NCI-H748 treated with DMSO at 0.1 percent for 48 hours (cell line): ENCODE data around the gene TTLL8.

ENCODE experiments used
- DNase-seq: peaks from one replicate; lab custom pipeline; 2025; lab: John Stamatoyannopoulos, UW

The TTLL8 gene

DNA sequence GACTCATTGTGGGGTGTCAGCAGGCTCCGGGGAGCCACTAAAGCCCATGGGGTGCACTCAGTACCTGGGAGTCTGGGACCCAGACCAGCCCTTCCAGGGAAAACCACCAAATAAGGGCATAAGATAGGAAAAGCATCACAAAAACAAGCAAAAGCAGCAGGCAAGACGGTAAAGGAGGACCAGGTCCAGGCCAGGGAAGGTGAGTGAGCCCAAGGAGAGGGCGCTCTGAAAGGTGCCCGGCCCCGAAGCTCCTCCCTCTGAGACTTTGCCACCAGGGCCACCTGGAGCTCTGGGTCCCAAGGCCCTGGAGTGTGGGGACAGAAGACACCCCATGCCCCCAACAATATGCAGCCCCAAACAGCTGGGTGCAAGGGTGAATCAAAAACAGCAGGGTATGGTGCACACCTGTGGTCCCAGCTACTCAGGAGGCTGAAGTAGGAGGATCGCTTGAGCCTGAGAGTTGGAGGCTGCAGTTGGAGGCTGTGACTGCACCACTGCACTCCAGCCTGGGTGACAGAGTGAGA lies 40.3 kb downstream of the TTLL8 start:
- no peak for DNase-seq

DNA sequence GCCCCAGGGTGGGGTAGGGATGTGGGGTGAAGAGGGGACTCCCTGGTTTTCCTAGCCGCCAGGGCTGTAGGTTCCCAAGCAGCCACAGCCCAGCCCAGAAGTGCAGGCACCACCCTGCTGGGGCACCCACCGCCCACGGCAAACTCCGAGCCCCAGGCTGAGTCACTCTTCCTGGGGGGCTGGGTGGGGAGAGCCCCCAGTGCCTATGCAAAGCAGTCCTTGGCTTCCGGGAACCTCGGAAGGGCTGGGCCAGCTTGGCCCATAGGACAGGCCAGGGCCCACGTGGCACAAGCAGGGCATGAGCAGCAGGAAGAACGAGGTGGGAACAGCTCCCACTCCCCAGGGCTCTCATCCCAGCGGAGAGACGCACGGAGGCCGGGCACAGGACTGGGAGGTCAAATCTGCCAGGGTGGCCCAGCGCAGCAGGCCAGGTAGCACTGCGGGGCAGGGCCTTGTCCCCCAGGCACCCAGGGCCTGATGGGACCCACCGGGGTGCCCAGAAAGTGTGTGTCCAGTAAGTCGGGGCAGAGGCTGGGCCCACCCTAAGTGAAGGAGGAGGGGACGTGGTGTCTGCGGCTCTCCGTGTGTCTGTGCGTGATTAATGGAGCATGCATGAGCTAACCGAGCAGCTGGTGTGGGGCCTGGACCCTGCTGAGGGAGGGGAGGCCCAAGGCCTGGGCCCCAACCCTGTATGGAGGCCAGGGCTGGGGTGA lies 41.0 kb downstream of the TTLL8 start:
- no peak for DNase-seq

DNA sequence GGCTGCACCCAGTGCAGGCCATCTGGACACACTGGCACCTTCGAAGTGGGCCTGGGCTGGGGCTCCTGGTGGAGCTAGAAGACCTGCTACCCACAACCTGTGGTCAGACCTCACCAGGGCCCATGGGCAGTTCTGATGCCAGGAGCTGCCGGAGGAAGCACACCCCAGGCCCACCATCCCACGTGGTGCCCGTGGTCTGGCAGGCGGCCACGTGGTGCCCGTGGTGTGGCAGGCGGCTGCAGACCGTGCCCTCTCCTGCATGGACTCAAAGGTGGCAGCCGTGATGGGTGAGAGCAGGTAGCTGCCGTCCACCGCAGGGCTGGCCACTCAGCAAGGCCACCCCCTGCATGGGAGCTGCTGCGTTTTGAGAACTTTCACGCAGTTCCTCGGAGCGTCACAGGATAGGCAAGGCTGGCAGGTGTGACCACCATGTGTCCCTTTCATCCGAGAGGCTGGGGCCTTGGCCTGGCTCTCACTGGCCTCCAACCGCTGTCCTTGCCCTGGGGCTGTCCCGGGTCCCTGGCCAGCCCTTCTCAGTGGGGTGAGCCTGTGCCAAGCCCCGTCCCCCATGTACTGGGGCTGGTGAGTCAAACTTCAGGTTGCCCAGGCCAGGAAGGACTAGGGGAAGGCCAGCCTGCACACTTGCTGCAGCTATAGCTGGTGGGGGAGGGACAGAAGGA lies 41.6 kb downstream of the TTLL8 start:
- no peak for DNase-seq

DNA sequence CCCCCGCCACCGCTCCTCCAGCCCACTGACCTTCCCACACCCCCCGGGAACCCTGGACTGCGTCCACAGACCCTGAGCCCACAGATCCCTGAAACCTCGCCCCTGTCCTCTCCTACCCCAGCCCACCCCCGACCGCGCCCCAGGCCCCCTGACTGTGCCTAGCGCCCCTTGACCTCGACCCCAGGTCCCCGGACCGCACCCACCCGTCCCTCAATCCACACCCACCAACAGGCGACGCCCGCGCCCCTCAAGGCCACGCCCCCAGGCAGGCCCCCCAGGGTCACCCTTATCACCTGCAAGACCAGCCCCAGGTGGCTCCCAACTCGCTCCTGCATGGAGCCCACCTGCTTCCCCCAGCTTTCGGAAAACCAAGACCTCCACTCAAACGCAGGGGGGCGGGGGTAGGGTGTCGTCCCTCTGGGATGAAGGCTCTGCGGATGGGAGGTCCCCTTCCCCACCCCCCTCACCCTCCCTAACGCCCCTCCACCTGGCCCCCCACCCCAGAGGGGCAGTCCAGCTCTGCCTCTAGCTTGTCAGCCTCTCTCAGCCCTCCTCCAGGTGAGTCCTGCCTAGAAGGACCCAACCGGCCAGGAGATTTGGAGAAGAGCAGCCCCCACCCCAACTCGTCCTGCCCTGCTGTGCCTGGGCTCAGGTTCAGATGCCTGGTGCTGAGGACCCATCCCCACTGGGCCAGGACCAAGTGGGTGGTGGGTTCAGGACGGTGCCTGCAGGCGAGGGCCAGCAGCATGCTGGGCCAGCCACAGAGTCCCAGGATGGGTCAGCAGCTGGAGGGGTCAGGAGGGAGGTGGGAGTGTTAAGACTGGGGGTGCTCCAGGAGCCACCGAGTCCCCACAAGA lies 42.4 kb downstream of the TTLL8 start:
- DNase-seq: no peak

DNA sequence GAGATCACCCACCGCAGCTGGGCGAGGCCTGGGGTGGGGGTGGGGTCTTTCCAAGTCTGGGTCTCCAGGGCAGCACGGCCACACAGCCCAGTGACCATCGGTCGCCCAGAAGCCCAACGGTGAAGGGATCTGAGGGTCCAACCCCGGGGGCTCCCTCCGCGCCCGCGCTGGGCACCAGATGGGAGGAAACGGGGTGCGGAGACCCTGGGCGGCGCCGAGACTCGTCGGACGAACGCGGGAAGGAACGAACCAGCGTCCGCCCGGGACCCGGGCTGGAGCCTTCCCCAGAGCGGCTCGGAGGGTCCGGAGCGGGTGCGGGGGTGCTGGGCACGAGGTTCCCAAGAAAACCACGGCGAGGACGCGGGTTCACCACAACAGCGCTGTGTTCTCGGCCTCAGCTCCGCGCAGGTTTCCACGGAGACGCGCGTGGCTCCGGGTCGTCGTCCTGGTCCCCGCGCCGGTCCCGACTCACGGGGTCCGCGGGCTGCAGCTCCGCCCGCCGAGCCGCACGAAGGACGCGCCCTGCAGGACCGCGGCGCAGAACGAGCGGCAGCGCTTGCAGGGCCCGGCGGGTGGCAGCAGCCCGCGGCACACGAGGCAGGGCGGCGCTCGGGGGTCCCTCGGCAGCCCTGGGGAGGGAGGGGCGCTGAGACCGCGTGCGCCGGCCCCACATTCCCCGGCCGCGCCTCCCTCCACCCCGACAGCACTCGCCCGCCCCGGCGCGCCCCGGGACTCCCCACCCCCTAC lies 43.3 kb downstream of the TTLL8 start:
- DNase-seq: no peak

DNA sequence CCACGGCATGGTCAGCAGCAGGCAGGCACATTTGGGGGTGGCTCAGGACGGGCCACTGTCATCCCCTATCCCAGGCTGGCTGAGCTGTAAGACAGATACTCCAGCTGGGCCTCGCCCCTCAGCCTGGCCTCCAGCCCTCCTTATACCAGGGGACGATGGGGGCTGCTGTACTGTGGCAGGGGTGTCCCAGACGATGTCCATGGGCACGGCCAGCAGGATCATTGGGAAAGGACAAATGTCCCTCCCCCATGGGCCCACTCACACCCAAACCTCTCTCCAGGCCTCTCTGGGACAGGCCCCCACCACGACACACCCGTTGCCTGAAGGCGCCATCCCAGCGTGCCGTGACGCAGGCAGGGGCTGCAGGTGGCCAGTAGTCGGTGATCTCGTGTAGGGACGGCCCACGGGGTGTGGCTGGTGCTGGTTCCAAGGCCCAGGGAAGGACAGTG lies 44.0 kb downstream of the TTLL8 start:
- DNase-seq: no peak

DNA sequence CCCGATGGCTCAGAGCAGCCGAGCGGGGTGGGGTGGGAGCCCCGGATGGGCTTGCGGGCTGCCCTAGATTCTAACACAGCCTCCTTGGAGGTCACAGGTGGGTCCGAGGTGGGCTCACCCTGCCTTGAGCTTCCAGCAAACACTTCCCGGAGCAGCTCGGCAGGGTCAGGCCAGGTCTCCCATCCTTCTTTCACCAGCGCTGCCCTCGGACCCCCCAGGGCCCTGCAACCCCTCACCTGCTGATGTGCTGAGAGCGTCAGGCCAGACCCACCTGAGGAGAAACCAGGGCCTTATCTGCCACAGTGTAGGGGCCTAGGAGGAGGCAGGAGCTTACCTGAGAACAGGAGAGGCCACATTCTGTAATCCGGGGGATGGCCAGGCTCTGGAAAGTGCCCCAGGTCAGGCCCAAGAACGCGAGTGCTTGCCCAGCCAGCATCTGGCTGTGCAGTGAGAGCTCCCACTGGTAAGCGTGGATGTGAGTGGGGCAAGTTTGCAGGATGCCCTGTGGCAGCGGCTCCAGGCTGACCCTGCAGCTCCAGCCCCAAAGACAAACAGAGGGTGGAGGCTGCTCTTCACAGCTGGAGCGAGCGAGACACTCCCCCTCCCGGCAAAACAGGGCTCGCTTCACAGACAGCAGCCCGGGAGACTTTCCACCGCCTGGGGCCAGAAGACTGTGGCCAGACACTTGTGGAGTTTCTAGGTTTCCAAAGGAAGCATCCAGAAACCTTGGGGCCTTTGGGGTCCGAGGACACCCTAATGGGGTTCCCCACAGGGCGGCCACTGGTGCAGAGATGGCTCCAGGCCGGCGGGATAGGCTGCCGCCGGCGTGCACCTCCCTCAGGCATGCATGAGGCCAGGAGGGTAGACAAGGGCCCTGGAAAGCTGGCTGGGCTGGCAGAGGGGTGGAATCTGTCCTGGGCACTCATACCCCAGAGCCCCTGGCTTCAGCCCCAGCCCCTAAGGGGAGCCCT lies 45.6 kb downstream of the TTLL8 start, which contains the start of gene IL17REL:
Gene IL17REL, minus strand, starts transcription at position 555 of the 971 bp plus-strand sequence. Its CDS starts 119 bp downstream, at position 436.
- no peak for DNase-seq

DNA sequence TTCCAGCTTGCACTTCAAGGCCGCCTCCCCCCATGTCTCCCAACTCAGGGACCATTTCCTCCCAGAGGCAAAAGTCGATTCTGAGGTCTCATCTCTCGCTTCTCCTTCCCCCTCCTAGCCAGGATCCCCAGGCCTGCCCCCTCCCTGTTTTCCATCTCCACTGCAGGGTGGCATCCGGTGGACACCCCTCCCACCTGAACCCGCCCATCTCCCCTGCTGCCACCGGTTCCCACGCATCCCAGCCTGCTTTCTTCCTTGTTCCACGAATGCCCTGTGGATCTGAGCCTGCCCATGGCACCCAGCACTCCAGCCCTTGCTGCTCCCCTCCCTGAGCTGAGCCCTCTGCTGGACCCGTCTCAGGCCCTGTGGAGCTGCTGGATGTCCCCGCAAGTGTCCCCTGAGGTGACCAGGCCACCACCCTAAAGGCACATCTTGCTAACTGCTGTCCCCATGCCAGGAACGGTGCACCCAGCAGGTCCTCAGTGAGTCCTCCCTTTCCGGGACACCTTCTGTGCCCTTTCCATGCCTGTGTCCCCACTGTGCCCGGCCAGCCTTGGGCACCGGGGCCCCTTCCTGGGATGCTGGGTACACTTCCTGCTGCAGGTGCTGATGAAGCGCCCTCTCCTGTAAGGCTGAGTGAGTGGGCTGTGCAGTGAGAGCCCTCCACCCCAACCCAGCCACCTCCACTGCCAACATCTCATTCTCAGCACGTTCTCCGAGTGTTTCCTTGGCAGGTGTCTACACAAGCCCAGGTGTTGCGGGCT lies 46.5 kb downstream of the TTLL8 start:
- DNase-seq: no peak

DNA sequence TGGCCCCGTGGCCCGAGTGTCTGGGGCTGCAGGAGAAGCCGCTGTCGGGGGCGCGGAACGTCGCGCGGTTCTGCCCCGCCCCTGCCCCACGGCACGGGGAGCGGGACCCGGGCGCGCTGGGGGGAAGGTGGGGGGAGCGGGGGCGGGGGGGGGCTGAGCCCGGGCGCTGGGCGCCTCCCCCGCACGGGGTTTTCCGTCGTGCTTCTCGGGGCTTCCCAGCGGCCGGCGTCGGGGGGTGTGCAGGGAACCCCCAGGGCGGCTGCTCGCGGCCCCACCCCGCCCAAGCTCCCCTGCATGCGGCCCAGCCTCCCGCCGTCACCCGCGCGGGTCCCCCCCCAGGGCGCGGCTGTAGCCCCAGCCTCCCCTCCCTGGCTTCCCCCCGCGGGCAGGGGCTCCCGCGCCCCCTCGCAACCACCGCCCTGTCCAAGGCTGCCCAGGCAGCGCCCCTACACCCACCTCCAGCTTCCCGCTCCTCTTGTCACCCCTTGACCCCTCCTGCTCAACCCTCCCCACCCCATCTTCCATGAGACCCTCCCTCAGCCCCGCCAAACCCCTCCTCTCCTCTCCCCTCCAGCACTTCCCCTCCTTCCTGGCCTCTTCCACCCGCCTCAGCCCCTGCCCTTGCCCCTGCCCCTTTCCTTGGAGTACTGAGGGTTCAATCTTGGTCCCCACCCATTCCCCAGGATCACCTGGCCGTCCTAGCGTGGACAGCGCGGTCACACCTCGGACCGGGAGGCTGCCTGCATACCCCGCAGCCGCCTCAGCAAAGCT lies 47.2 kb downstream of the TTLL8 start:
- no peak for DNase-seq

DNA sequence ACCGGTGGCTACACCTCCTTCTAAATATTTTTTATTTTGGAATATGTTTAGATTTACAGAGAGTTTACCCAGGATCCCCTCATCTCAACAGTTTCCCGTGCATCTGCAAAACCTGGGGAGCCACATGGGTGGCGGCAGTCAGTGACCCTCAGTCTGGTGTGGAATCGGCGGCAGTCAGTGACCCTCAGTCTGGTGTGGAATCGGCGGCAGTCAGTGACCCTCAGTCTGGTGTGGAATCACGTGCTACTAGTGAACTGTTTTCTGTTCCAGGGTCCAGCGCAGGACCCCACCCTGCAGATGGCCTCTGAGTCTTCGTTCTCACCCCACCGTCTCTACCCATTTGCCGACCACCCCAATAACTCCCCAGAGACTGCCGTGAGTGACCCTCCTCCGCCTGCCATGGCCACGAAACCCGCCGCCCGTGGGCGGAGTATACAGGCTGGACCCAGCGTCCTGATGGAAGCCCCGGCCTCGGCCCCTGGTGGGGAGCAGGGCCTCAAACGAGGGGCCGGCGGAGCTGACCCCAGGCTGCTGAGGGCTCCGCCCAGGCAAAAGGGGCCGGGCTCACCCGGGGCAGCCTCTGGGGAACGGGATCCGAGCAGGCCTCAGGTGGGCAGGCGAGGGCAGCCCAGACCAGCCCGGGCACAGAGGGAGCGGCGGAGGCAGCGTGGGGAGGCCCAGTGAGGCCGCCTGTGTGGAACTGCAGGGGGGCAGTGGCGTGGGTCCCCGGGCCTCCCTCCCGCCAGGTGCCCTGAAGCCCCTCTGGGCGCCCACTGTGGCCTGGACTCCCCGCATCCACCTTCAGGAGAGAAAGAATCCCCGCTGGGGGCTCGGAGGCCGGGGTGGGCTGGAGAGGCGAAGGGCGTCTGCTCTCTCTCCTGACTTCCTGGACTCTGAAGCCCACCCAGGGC lies 48.1 kb downstream of the TTLL8 start:
- DNase-seq: no peak

DNA sequence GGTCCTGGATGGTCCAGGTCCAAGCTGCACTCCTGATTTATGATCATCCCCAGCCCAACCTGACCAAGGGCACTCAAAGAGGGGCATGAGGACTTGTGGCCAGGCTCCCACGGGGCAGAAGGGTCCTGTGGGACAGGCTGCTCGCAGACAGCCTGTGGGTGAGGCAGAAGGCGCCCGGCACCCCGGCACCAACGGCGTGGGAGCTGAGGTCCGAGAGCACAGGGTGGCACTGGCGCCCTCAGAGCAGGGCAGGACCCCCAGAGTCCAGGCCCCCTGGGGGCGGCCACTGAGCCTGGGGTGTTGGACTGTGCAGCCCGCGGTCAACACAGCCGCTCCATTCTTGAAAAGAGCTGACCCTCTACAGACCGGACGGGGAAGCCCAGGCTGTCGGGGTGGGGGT lies 48.8 kb downstream of the TTLL8 start:
- DNase-seq: no peak

DNA sequence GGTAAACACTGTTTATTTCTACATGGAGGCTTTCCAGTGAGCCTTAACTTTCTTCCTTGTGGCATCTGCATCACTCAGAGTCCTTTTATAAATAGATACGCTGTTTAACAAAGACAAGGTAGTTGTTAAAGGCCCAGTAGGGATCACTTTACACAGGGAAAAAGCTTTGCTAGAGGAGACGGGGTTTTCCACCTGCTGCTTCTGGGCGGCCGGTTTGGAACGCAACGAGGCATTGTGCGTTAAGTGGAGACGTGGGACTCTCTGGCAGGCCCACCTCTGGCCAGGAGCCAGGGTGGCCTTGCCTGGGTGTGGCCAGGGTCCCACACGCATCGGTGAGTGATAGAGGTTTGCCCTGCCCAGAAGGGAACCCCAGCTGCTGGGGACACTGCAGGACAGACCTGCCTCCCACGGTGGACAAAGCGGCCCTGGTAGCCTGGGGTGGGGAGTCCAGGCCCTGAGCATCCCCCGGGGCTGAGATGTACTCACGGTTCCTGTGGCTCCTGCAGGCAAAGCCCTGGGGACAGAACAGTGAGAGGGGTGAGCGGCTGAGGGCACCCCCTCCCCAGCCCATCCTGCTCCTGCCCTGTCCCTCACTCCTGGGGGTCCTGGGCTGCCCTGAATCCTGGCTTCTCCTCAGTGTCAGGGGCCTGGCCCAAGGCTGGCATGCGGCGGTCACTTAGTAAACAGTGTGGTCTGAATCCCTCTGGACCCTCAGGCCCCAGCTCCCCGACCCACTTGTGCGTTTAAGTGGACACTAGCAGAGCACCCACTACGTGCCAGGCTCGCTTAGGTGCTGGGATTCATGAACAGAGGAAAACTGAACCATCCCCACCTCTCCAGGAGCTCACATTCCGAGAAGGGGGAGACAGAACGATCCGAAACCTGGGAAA lies 49.7 kb downstream of the TTLL8 start:
- DNase-seq: peak; percentile 82

DNA sequence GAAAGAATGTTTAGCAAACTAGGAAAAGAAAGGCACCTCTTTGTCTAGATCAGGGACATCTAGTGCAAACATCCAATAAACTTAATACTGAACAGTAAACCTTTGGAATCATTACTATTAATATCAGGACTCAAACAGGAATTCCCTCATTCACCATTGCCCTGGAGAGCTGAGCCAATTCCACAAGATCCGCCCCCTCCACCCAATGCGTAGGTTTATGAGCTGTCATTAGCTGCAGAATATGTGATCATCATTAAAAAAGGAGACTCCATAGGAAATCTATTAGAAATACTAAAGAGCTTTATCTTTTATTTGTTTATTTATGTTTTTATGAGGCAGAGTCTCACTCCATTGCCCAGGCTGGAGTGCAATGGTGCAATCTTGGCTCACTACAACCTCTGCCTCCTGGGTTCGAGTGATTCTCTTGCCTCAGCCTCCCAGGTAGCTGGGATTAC lies 51.0 kb downstream of the TTLL8 start:
- no peak for DNase-seq

DNA sequence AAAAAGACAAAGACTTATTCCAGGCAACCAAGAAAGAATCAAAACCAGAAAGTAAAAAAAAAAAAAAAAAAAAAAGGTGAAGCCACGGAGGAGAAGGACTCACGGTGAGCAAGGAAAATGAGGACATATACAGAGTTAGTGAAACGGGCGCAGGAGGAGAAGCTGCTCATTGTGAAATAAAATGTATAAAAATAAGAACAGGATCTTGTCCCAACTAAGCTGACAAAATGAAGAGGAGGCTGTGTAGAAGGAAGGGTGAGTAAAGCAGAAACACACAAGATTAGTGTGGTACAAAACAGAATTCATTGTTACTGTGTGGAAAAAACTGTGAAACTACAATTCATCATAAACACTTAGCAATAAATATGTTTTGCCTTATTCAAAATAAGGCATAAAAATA lies 53.2 kb downstream of the TTLL8 start:
- no peak for DNase-seq

DNA sequence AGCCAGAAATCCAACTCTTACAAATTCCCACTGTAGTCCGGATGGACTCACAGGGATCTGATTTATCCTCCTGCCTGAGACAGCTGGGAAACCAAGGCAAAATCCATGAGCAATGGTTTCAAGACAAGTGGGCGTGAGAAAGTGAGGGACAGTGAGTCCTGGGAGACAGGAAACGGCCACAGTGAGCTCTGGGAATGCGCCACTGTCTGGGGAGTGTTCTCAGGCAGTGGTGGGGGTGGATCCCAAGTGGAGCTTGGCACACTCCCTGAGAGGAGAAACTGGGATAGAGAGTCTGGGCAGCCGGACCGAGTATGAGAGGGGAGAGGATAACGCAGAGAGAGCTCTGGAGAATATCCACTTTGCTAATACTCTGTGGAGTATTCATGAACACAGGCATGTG lies 55.3 kb downstream of the TTLL8 start:
- DNase-seq: no peak

DNA sequence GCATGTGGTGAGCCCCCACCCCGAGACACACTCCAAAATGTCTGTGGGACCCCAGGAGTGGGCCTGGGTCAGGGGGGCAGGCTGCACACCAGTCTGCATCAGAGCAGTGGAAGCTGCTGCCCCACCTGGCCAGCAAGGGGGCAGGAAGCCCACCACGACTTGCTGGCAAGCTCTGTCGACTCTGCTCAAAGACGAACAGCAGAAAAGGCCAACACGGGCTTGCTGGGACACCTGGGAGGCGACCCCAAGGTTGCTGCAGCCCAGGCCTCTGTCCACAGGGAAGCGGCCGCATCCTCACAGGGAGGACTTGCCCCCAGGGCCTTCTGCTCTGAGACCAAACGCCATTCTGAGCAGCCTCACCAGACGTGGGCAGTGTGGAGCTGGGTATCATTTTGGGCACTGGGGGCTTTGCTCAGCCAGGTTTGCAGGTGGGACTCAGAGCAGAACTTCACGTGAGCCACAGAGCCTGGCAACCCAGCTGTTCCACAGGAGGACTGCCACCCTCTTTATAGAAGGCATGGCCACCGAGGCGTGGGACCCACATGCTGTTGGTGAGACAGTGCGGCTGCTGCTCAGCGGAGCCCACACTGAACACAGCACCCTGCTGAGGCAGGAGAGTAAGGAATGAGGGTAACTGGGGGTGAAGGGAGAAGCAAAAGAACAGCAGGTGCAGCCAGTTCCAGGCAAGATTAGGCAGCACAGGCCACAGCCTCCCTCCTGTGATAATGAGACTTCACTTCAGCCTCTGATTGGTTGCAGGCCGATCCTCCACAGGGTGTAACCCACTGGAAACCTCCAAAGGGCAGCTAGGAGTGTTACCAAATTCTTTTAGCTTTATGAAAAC lies 56.5 kb downstream of the TTLL8 start:
- no peak for DNase-seq
